ENCODE results near the gene MAST4. TPM values are rescaled to one million over a fixed set of nuclear protein-coding genes. Genes with fewer than 3 reads are reported as not detected.

MAST4 gene
- total RNA-seq, 2 donors from 2014 or later: 11.0 to 11.5 TPM

- Histone ChIP-seq H3K9ac (ENCODE audit: extremely low read depth, low read length, poor library complexity, severe bottlenecking) (no peak overlapping the region), H3K9me3 (ENCODE audit: control insufficient read depth, low read length) (peaks cover 32% of the 10 kb centered on the region), H3K36me3 (ENCODE audit: control insufficient read depth, insufficient read depth, low read length) (no peaks in the 10 kb centered on the region), H3K27me3 (ENCODE audit: control insufficient read depth, insufficient read depth, low read length, poor library complexity, severe bottlenecking) (no peaks in the 10 kb centered on the region), H3K27ac (ENCODE audit: low read depth, low read length) (no peak overlapping the region), H3K4me3 (ENCODE audit: low read length) (no peak overlapping the region), H3K4me1 (ENCODE audit: control insufficient read depth, insufficient read depth, low read length) (no peaks in the 10 kb centered on the region)
- peaks cover 20% of the 10 kb centered on the region for H3K9me3 Mint-ChIP-seq
- H3K27ac Mint-ChIP-seq: no peak overlapping the region
- peaks cover 11% of the 10 kb centered on the region for H3K4me1 Mint-ChIP-seq
- DNase-seq: no peak
- no peak overlapping the region for H3K4me3 Mint-ChIP-seq
- no peak for TF ChIP-seq CTCF (conservative IDR thresholded peaks at IDR 0.05)
- WGBS, 2 experiments (ENCODE audit: insufficient coverage in 1 of 2, insufficient read length in 1 of 2): 87 to 89% methylated on average over 1 of the region's 1 CpG
- peaks cover 6% of the 10 kb centered on the region for H3K27me3 Mint-ChIP-seq (ENCODE audit: insufficient read depth)
- no peaks in the 10 kb centered on the region for H3K36me3 Mint-ChIP-seq (ENCODE audit: low read depth)
Measured at GRCh38 chr5:66551945-66552344, 44.2 kb upstream of the MAST4 start.

- Mint-ChIP-seq H3K4me1 (peaks cover 11% of the 10 kb centered on the region), H3K36me3 (ENCODE audit: low read depth) (no peaks in the 10 kb centered on the region), H3K27me3 (ENCODE audit: insufficient read depth) (peaks cover 6% of the 10 kb centered on the region), H3K4me3 (no peak overlapping the region), H3K9me3 (peaks cover 17% of the 10 kb centered on the region), H3K27ac (no peak overlapping the region)
- Histone ChIP-seq H3K4me1 (ENCODE audit: control insufficient read depth, insufficient read depth, low read length) (no peaks in the 10 kb centered on the region), H3K27me3 (ENCODE audit: control insufficient read depth, insufficient read depth, low read length, poor library complexity, severe bottlenecking) (no peaks in the 10 kb centered on the region), H3K4me3 (ENCODE audit: low read length) (no peak overlapping the region), H3K36me3 (ENCODE audit: control insufficient read depth, insufficient read depth, low read length) (no peaks in the 10 kb centered on the region), H3K9me3 (ENCODE audit: control insufficient read depth, low read length) (peaks cover 24% of the 10 kb centered on the region), H3K27ac (ENCODE audit: low read depth, low read length) (no peak overlapping the region), H3K9ac (ENCODE audit: extremely low read depth, low read length, poor library complexity, severe bottlenecking) (no peak overlapping the region)
- DNase-seq: no peak
- WGBS, 2 experiments (ENCODE audit: insufficient coverage in 1 of 2, insufficient read length in 1 of 2): 86% methylated on average over 1 of the region's 1 CpG
- no peak for TF ChIP-seq CTCF (conservative IDR thresholded peaks at IDR 0.05)
Measured at GRCh38 chr5:66553368-66553912, 42.8 kb upstream of the MAST4 start.

GRCh38 chr5:66553916-66554575 lies 42.1 kb upstream of the MAST4 start:
- DNase-seq: no peak
- Histone ChIP-seq H3K27me3 (ENCODE audit: control insufficient read depth, insufficient read depth, low read length, poor library complexity, severe bottlenecking) (no peaks in the 10 kb centered on the region), H3K9ac (ENCODE audit: extremely low read depth, low read length, poor library complexity, severe bottlenecking) (no peak overlapping the region), H3K4me3 (ENCODE audit: low read length) (no peak overlapping the region), H3K4me1 (ENCODE audit: control insufficient read depth, insufficient read depth, low read length) (no peaks in the 10 kb centered on the region), H3K27ac (ENCODE audit: low read depth, low read length) (no peak overlapping the region), H3K9me3 (ENCODE audit: control insufficient read depth, low read length) (peaks cover 18% of the 10 kb centered on the region), H3K36me3 (ENCODE audit: control insufficient read depth, insufficient read depth, low read length) (no peaks in the 10 kb centered on the region)
- H3K4me1 Mint-ChIP-seq: peaks cover 11% of the 10 kb centered on the region
- H3K9me3 Mint-ChIP-seq: peaks cover 16% of the 10 kb centered on the region
- WGBS, 2 experiments (ENCODE audit: insufficient coverage in 1 of 2, insufficient read length in 1 of 2): 96 to 100% methylated on average over 3 to 5 of the region's 6 CpGs
- H3K36me3 Mint-ChIP-seq (ENCODE audit: low read depth): no peaks in the 10 kb centered on the region
- TF ChIP-seq CTCF (conservative IDR thresholded peaks at IDR 0.05): no peak
- no peak overlapping the region for H3K4me3 Mint-ChIP-seq
- peaks cover 6% of the 10 kb centered on the region for H3K27me3 Mint-ChIP-seq (ENCODE audit: insufficient read depth)
- H3K27ac Mint-ChIP-seq: no peak overlapping the region

Measured in endodermal cell (in vitro differentiated cells).